Neural cell (in vitro differentiated cells): ENCODE measurements around the gene ARHGAP9.
"Not testable (repeated sequence)": the region's sequence is repeated elsewhere in the genome, so short reads cannot be mapped to it uniquely, and the experiment has no call there.

ENCODE experiments used
- CTCF ChIP-seq: fragments of 450-650 bp; IDR thresholded peaks from 2 replicates; pipeline ENCODE4 v1.5.1; 2014; ENCODE audit warnings: antibody characterized with exemption, mild to moderate bottlenecking, moderate library complexity; ENCODE audit not compliant: poor library complexity, severe bottlenecking
- EP300 ChIP-seq: fragments of 450-650 bp; conservative IDR thresholded peaks from 2 replicates; pipeline ENCODE4 v1.6.1; 2014; ENCODE audit warnings: antibody characterized with exemption, mild to moderate bottlenecking, moderate library complexity; ENCODE audit not compliant: poor library complexity, severe bottlenecking
- EZH2 ChIP-seq: fragments of 200-600, 300-800 bp; shearing (Covaris generic), sonication (generic); IDR thresholded peaks from 2 replicates; pipeline ENCODE4 v1.6.1; 2014; ENCODE audit warnings: antibody characterized with exemption, low read length, borderline replicate concordance, mild to moderate bottlenecking; ENCODE audit not compliant: insufficient read depth, poor library complexity, severe bottlenecking
- POLR2AphosphoS5 ChIP-seq: IDR thresholded peaks from 2 replicates; pipeline ENCODE4 v1.6.1; 2012
- SMC3 ChIP-seq: fragments of 450-650 bp; conservative IDR thresholded peaks from 2 replicates; pipeline ENCODE4 v1.6.1; 2014; ENCODE audit warnings: antibody characterized with exemption, mild to moderate bottlenecking, moderate library complexity; ENCODE audit not compliant: poor library complexity
- TAF1 ChIP-seq: IDR thresholded peaks from 2 replicates; pipeline ENCODE4 v1.6.1; 2012; ENCODE audit warnings: low read depth

GRCh38 chr12:57507796-57508195 is 28.1 kb upstream of the ARHGAP9 start:
- not testable (repeated sequence) for TF ChIP-seq EP300, SMC3, CTCF, EZH2, TAF1, POLR2AphosphoS5
